ENCODE measurements around the gene ZYX. TPM values are rescaled to one million over a fixed set of nuclear protein-coding genes. Genes with fewer than 3 reads are reported as not detected.

ZYX gene
- total and polyA plus RNA-seq, 2 of the 13 experiments (the other 11 are each of a cell fraction or from before 2014, with no cell fraction given): 9.9 to 13.7 TPM

DNA sequence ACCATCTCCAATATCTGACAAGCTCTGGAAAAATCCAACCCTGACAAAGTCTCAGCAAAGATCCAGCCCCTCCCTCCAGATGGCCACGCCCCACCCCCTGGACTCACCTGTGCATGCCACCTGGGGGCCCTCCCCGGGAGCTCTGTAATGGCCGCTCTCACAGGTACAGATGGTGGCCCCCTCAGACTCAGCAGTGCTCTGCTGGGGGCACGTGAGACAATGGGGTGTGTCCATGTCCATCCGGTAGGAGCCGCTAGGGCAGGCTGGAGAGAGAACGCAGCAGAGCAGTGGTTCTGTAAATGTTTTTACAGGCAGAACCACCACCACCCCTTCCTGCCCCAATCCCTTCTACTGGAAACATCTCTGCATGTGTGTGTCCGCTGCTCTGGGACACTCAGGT is 18.0 kb downstream of the ZYX start (continued):
- TF ChIP-seq, protein P1, sequence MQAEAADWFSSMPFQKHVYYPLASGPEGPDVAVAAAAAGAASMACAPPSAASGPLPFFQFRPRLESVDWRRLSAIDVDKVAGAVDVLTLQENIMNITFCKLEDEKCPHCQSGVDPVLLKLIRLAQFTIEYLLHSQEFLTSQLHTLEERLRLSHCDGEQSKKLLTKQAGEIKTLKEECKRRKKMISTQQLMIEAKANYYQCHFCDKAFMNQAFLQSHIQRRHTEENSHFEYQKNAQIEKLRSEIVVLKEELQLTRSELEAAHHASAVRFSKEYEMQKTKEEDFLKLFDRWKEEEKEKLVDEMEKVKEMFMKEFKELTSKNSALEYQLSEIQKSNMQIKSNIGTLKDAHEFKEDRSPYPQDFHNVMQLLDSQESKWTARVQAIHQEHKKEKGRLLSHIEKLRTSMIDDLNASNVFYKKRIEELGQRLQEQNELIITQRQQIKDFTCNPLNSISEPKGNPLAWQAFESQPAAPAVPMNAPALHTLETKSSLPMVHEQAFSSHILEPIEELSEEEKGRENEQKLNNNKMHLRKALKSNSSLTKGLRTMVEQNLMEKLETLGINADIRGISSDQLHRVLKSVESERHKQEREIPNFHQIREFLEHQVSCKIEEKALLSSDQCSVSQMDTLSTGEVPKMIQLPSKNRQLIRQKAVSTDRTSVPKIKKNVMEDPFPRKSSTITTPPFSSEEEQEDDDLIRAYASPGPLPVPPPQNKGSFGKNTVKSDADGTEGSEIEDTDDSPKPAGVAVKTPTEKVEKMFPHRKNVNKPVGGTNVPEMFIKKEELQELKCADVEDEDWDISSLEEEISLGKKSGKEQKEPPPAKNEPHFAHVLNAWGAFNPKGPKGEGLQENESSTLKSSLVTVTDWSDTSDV (CRISPR knock-in tag; IDR thresholded peaks at IDR 0.05): no peak
- TF ChIP-seq TEAD3 (CRISPR knock-in tag; optimal IDR thresholded peaks at IDR 0.05; ENCODE audit: borderline replicate concordance) (no peak), HNRNPH1 (optimal IDR thresholded peaks at IDR 0.05; ENCODE audit: low read depth, low read length) (no peak), RFX1 (IDR thresholded peaks at IDR 0.05) (no peak)
- TF ChIP-seq, protein P2, sequence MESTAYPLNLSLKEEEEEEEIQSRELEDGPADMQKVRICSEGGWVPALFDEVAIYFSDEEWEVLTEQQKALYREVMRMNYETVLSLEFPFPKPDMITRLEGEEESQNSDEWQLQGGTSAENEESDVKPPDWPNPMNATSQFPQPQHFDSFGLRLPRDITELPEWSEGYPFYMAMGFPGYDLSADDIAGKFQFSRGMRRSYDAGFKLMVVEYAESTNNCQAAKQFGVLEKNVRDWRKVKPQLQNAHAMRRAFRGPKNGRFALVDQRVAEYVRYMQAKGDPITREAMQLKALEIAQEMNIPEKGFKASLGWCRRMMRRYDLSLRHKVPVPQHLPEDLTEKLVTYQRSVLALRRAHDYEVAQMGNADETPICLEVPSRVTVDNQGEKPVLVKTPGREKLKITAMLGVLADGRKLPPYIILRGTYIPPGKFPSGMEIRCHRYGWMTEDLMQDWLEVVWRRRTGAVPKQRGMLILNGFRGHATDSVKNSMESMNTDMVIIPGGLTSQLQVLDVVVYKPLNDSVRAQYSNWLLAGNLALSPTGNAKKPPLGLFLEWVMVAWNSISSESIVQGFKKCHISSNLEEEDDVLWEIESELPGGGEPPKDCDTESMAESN (CRISPR knock-in tag; conservative IDR thresholded peaks at IDR 0.05): no peak

DNA sequence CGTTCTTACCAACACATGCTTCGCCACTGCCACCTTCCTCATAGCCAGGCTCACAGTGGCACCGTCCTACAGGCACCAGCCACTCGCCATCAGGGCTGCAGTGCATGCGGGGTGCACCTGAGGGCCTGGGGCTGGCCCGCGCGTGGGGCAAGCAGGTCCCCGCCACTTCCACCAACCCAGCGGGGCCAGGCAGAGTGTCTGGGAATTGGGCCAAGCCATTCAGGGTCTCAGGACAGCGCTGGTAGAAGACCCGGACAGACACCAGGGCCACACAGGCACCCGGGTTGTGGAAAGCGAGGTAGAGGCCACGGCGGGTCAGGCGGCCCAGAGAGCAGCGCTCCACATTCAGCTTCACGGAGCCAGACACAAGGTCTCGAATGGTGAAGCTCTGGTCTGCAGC is 18.5 kb downstream of the ZYX start:
- Histone ChIP-seq H3K9ac (ENCODE audit: insufficient read depth, low read depth, low read length) (no peak overlapping the region), H3K4me1 (ENCODE audit: insufficient read depth, low read length) (peaks cover 25% of the 10 kb centered on the region), H2AFZ (ENCODE audit: low read length) (no peak overlapping the region), H3K4me2 (ENCODE audit: low read depth, low read length) (no peak overlapping the region), H3K9me3 (ENCODE audit: low read length) (no peaks in the 10 kb centered on the region), H3K4me3 (replicated peaks in 1 of 3; ENCODE audit: insufficient read depth in 1 of 3, low read depth in 2 of 3, low read length in 3 of 3) (no peak overlapping the region), H3K79me2 (ENCODE audit: insufficient read depth, low read length) (no peaks in the 10 kb centered on the region), H3K27ac (ENCODE audit: extremely low read length, insufficient read depth, low read length) (no peak overlapping the region), H3K36me3 (replicated peaks in 1 of 2; ENCODE audit: control insufficient read depth in 1 of 2, insufficient read depth in 2 of 2, low read length in 2 of 2) (no peaks in the 10 kb centered on the region), H3K27me3 (ENCODE audit: control insufficient read depth in 1 of 2, insufficient read depth in 2 of 2, low read length in 2 of 2) (no peaks in the 10 kb centered on the region), H4K20me1 (ENCODE audit: insufficient read depth, low read length) (no peaks in the 10 kb centered on the region)
- WGBS (ENCODE audit: low lambda C conversion rate): 97% methylated on average over 13 of the region's 20 CpGs
- ChIA-PET CTCF (ENCODE audit: low intra/inter-chr PET ratio, low total read pairs) (no interaction called here), POLR2A (no interaction called here)
- intact Hi-C loops (cut with micrococcal nuclease; ENCODE audit: unreplicated experiment): no loop called here
- DNase-seq (ENCODE audit: low spot score) (no peak), ATAC-seq (no peak), FAIRE-seq (no peak)
- in situ Hi-C loops (cut with HindIII; ENCODE audit: extremely low pct_ligation_motif_present, low pct_unique_long_range_greater_than_20kb): loop anchor here (25.0 kb wide), 1 partner anchor 513 kb away; the partner anchor contains the start of gene TCAF1
- BruUV-seq (replicated peaks): no TSS peak
- TF ChIP-seq ZNF891 (CRISPR knock-in tag; IDR thresholded peaks at IDR 0.05) (no peak), SNRNP70 (IDR thresholded peaks at IDR 0.05; ENCODE audit: low read depth, low read length) (no peak), SIX1 (CRISPR knock-in tag; IDR thresholded peaks at IDR 0.05; ENCODE audit: borderline replicate concordance) (no peak), ZNF883 (CRISPR knock-in tag; IDR thresholded peaks at IDR 0.05; ENCODE audit: not compliant biosample characterization) (no peak), MTF2 (CRISPR knock-in tag; IDR thresholded peaks at IDR 0.05; ENCODE audit: borderline replicate concordance) (no peak)
- TF ChIP-seq, protein P3, sequence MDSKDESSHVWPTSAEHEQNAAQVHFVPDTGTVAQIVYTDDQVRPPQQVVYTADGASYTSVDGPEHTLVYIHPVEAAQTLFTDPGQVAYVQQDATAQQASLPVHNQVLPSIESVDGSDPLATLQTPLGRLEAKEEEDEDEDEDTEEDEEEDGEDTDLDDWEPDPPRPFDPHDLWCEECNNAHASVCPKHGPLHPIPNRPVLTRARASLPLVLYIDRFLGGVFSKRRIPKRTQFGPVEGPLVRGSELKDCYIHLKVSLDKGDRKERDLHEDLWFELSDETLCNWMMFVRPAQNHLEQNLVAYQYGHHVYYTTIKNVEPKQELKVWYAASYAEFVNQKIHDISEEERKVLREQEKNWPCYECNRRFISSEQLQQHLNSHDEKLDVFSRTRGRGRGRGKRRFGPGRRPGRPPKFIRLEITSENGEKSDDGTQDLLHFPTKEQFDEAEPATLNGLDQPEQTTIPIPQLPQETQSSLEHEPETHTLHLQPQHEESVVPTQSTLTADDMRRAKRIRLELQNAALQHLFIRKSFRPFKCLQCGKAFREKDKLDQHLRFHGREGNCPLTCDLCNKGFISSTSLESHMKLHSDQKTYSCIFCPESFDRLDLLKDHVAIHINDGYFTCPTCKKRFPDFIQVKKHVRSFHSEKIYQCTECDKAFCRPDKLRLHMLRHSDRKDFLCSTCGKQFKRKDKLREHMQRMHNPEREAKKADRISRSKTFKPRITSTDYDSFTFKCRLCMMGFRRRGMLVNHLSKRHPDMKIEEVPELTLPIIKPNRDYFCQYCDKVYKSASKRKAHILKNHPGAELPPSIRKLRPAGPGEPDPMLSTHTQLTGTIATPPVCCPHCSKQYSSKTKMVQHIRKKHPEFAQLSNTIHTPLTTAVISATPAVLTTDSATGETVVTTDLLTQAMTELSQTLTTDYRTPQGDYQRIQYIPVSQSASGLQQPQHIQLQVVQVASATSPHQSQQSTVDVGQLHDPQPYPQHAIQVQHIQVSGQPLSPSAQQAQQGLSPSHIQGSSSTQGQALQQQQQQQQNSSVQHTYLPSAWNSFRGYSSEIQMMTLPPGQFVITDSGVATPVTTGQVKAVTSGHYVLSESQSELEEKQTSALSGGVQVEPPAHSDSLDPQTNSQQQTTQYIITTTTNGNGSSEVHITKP (CRISPR knock-in tag; IDR thresholded peaks at IDR 0.05; ENCODE audit: low read depth): no peak
- TF ChIP-seq, protein P4, sequence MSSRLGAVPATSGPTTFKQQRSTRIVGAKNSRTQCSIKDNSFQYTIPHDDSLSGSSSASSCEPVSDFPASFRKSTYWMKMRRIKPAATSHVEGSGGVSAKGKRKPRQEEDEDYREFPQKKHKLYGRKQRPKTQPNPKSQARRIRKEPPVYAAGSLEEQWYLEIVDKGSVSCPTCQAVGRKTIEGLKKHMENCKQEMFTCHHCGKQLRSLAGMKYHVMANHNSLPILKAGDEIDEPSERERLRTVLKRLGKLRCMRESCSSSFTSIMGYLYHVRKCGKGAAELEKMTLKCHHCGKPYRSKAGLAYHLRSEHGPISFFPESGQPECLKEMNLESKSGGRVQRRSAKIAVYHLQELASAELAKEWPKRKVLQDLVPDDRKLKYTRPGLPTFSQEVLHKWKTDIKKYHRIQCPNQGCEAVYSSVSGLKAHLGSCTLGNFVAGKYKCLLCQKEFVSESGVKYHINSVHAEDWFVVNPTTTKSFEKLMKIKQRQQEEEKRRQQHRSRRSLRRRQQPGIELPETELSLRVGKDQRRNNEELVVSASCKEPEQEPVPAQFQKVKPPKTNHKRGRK (CRISPR knock-in tag; IDR thresholded peaks at IDR 0.05): no peak

Measured in HepG2 (cell line).